Measurements from ENCODE around the gene ARHGAP6.

The ARHGAP6 gene

GRCh38 chrX:11272290-11272689 is 393.4 kb downstream of the ARHGAP6 start:
- in situ Hi-C loops (cut with HindIII; ENCODE audit: low sequenced_read_pairs), result no loop called here
- H3K4me3 ChIP-seq (ENCODE audit: low read depth, low read length), result no peak overlapping the region
- DNase-seq (ENCODE audit: low read depth), result no peak
- no peak for TF ChIP-seq CTCF (IDR thresholded peaks at IDR 0.05; ENCODE audit: low read depth, low read length, missing control alignments)

GRCh38 chrX:11269996-11270395 is 395.7 kb downstream of the ARHGAP6 start:
- H3K4me3 ChIP-seq (ENCODE audit: low read depth, low read length), result no peak overlapping the region
- no peak for DNase-seq (ENCODE audit: low read depth)
- TF ChIP-seq CTCF (IDR thresholded peaks at IDR 0.05; ENCODE audit: low read depth, low read length, missing control alignments), result no peak
- in situ Hi-C loops (cut with HindIII; ENCODE audit: low sequenced_read_pairs), result no loop called here

DNA sequence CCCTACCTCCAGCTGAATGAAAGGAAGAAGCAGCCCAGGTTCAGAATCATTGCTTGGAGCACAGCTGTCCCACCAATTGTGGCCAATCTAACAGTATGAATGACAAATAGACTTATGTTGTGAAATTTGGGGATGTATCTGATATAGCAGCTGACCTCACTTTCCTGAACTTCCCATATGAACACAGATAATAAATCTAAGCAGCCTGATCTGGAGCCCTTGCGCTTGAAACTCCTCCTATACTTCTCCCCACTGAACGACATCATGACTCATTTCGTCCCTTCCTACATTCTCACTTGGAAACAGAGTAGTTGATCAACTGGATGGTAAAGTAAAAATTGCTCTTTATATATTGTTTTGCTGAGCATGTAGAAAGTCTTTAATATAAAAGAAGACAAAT is 396.7 kb downstream of the ARHGAP6 start:
- no peak for DNase-seq (ENCODE audit: low read depth)
- no peak for TF ChIP-seq CTCF (IDR thresholded peaks at IDR 0.05; ENCODE audit: low read depth, low read length, missing control alignments)
- in situ Hi-C loops (cut with HindIII; ENCODE audit: low sequenced_read_pairs), result no loop called here

GRCh38 chrX:11267425-11267824 is 398.3 kb downstream of the ARHGAP6 start:
- TF ChIP-seq CTCF (IDR thresholded peaks at IDR 0.05; ENCODE audit: low read depth, low read length, missing control alignments), result no peak
- no peak overlapping the region for H3K4me3 ChIP-seq (ENCODE audit: low read depth, low read length)
- in situ Hi-C loops (cut with HindIII; ENCODE audit: low sequenced_read_pairs), result no loop called here
- DNase-seq (ENCODE audit: low read depth), result no peak

More for the DNA sequence above, 396.7 kb downstream of the ARHGAP6 start:
- no peak overlapping the region for H3K4me3 ChIP-seq (ENCODE audit: low read depth, low read length)

DNA sequence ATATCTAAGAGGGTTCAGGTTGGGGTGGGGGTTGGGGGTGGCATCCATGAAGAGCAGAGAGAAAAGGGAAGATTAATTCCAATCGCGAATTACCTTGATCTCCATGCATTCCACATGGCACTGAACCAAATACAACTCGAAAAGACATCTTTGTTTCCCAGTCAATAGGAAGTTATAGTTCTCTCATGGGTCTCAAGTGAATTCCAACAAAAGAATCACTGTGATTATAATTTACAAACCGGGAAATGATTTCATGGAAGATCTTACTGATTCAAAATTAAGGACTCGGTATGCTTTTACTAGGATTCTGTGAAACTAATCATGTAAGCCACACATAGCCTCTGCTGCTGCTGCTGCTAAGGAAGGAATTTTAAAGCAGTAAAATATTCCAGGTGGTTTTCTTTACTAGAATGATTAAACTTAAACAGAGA is 399.1 kb downstream of the ARHGAP6 start:
- in situ Hi-C loops (cut with HindIII; ENCODE audit: low sequenced_read_pairs), result no loop called here
- no peak for DNase-seq (ENCODE audit: low read depth)
- no peak overlapping the region for H3K4me3 ChIP-seq (ENCODE audit: low read depth, low read length)
- TF ChIP-seq CTCF (IDR thresholded peaks at IDR 0.05; ENCODE audit: low read depth, low read length, missing control alignments), result no peak

DNA sequence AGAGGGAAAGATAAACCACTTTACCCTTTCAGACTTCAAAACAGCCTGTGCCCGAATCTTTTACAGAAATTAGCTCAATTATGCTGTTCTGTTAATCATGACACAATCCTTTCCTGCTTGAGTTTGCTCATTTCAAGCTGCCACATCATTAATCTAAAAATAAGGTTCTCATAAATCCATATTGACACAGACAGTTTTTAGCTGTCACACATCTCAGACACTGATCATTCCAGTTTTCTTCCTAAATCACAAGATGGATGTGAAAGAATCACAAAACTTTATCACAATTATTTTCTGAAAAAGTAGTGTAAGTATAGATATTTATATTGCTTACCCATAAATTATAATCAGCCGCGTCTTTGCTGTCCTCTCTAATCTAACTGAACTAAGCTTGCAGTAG is 400.4 kb downstream of the ARHGAP6 start:
- TF ChIP-seq CTCF (IDR thresholded peaks at IDR 0.05; ENCODE audit: low read depth, low read length, missing control alignments), result no peak
- H3K4me3 ChIP-seq (ENCODE audit: low read depth, low read length), result no peak overlapping the region
- no peak for DNase-seq (ENCODE audit: low read depth)
- in situ Hi-C loops (cut with HindIII; ENCODE audit: low sequenced_read_pairs), result no loop called here

- TF ChIP-seq CTCF (IDR thresholded peaks at IDR 0.05; ENCODE audit: low read depth, low read length, missing control alignments), result no peak
- in situ Hi-C loops (cut with HindIII; ENCODE audit: low sequenced_read_pairs), result no loop called here
- no peak overlapping the region for H3K4me3 ChIP-seq (ENCODE audit: low read depth, low read length)
- DNase-seq (ENCODE audit: low read depth), result no peak
These were observed 400.8 kb downstream of the ARHGAP6 start for GRCh38 chrX:11264925-11265324.
